ENCODE data around the gene CEP128. TPM values are rescaled to one million over a fixed set of nuclear protein-coding genes. Genes with fewer than 3 reads are reported as not detected.

Gene CEP128
- total and polyA plus RNA-seq, 2 experiments from 2014 or later = 7.6 to 17.6 TPM

DNA sequence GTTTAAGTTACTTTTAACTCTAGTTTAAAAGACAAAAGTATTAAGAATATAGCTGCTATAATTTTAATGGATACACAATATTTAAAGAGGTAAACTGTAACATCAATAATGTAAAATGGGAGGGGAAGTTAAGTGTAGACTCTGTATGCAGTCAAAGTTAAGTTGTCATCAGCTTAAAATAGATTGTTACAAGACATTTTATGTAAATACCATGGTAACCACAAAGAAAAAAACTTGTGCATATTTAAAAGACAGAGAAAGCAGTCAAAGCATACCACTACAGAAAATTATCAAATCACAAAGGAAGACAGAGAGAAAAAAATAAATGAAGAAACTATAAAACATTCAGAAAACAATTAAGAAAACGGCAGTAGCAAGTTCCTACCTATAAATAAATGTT is 73.3 kb downstream of the CEP128 start:
- peaks cover 17% of the 10 kb centered on the region for H3K9me3 Mint-ChIP-seq
- ATAC-seq = no peak
- Histone ChIP-seq H3K9me2 (ENCODE audit: insufficient read depth) (0 out of 2 replicates have a peak, but pooled peaks cover 3% of the 10 kb centered on the region), H3K27me3 (ENCODE audit: insufficient read depth) (no peaks in the 10 kb centered on the region), H3K36me3 (ENCODE audit: insufficient read depth) (no peaks in the 10 kb centered on the region), H3K4me1 (ENCODE audit: insufficient read depth) (no peaks in the 10 kb centered on the region), H4K20me1 (replicated peaks; ENCODE audit: insufficient read depth) (no peaks in the 10 kb centered on the region), H3K4me3 (no peak overlapping the region), H3F3A (replicated peaks; ENCODE audit: low read depth) (no peaks in the 10 kb centered on the region), H3K4me2 (no peak overlapping the region), H3K79me2 (replicated peaks; ENCODE audit: insufficient read depth) (no peaks in the 10 kb centered on the region), H2AFZ (no peak overlapping the region), H3K27ac (ENCODE audit: low read depth) (no peak overlapping the region)
- H3K27me3 Mint-ChIP-seq (ENCODE audit: insufficient read depth, low read depth, poor library complexity) = peaks cover 2% of the 10 kb centered on the region
- no peaks in the 10 kb centered on the region for H3K4me1 Mint-ChIP-seq
- no peak overlapping the region for H3K4me3 Mint-ChIP-seq
- no peak overlapping the region for H3K27ac Mint-ChIP-seq
- no peak for DNase-seq (ENCODE audit: low spot score)
- TF ChIP-seq ETS1 (IDR thresholded peaks at IDR 0.05) = no peak
- peaks cover 39% of the 10 kb centered on the region for H3K36me3 Mint-ChIP-seq (ENCODE audit: low read depth)

- ATAC-seq = no peak
- Mint-ChIP-seq H3K4me3 (no peak overlapping the region), H3K27me3 (ENCODE audit: insufficient read depth, low read depth, poor library complexity) (peaks cover 2% of the 10 kb centered on the region), H3K27ac (no peak overlapping the region), H3K4me1 (no peaks in the 10 kb centered on the region), H3K9me3 (peaks cover 17% of the 10 kb centered on the region), H3K36me3 (ENCODE audit: low read depth) (peaks cover 37% of the 10 kb centered on the region)
- Histone ChIP-seq H4K20me1 (replicated peaks; ENCODE audit: insufficient read depth) (no peaks in the 10 kb centered on the region), H3K79me2 (replicated peaks; ENCODE audit: insufficient read depth) (no peaks in the 10 kb centered on the region), H3K4me1 (ENCODE audit: insufficient read depth) (no peaks in the 10 kb centered on the region), H3K27me3 (ENCODE audit: insufficient read depth) (no peaks in the 10 kb centered on the region), H3K36me3 (ENCODE audit: insufficient read depth) (no peaks in the 10 kb centered on the region), H2AFZ (no peak overlapping the region), H3K9me2 (ENCODE audit: insufficient read depth) (0 out of 2 replicates have a peak, but pooled peaks cover under 1% of the 10 kb centered on the region), H3K4me3 (no peak overlapping the region), H3K4me2 (no peak overlapping the region), H3F3A (replicated peaks; ENCODE audit: low read depth) (no peaks in the 10 kb centered on the region), H3K27ac (ENCODE audit: low read depth) (no peak overlapping the region)
- no peak for DNase-seq (ENCODE audit: low spot score)
- TF ChIP-seq JUNB (IDR thresholded peaks at IDR 0.05; ENCODE audit: unreplicated experiment) (no peak), ZNF331 (CRISPR knock-in tag; IDR thresholded peaks at IDR 0.05; ENCODE audit: low read depth) (no peak), EZH2phosphoT487 (IDR thresholded peaks at IDR 0.05; ENCODE audit: unreplicated experiment) (no peak), STAT1 (IDR thresholded peaks at IDR 0.05; ENCODE audit: unreplicated experiment) (no peak), ZNF114 (CRISPR knock-in tag; IDR thresholded peaks at IDR 0.05) (no peak), NANOG (IDR thresholded peaks at IDR 0.05; ENCODE audit: borderline replicate concordance) (no peak)
- TF ChIP-seq, protein P1, sequence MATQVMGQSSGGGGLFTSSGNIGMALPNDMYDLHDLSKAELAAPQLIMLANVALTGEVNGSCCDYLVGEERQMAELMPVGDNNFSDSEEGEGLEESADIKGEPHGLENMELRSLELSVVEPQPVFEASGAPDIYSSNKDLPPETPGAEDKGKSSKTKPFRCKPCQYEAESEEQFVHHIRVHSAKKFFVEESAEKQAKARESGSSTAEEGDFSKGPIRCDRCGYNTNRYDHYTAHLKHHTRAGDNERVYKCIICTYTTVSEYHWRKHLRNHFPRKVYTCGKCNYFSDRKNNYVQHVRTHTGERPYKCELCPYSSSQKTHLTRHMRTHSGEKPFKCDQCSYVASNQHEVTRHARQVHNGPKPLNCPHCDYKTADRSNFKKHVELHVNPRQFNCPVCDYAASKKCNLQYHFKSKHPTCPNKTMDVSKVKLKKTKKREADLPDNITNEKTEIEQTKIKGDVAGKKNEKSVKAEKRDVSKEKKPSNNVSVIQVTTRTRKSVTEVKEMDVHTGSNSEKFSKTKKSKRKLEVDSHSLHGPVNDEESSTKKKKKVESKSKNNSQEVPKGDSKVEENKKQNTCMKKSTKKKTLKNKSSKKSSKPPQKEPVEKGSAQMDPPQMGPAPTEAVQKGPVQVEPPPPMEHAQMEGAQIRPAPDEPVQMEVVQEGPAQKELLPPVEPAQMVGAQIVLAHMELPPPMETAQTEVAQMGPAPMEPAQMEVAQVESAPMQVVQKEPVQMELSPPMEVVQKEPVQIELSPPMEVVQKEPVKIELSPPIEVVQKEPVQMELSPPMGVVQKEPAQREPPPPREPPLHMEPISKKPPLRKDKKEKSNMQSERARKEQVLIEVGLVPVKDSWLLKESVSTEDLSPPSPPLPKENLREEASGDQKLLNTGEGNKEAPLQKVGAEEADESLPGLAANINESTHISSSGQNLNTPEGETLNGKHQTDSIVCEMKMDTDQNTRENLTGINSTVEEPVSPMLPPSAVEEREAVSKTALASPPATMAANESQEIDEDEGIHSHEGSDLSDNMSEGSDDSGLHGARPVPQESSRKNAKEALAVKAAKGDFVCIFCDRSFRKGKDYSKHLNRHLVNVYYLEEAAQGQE (IDR thresholded peaks at IDR 0.05; ENCODE audit: unreplicated experiment) = no peak
- TF ChIP-seq, protein P2, sequence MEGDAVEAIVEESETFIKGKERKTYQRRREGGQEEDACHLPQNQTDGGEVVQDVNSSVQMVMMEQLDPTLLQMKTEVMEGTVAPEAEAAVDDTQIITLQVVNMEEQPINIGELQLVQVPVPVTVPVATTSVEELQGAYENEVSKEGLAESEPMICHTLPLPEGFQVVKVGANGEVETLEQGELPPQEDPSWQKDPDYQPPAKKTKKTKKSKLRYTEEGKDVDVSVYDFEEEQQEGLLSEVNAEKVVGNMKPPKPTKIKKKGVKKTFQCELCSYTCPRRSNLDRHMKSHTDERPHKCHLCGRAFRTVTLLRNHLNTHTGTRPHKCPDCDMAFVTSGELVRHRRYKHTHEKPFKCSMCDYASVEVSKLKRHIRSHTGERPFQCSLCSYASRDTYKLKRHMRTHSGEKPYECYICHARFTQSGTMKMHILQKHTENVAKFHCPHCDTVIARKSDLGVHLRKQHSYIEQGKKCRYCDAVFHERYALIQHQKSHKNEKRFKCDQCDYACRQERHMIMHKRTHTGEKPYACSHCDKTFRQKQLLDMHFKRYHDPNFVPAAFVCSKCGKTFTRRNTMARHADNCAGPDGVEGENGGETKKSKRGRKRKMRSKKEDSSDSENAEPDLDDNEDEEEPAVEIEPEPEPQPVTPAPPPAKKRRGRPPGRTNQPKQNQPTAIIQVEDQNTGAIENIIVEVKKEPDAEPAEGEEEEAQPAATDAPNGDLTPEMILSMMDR (conservative IDR thresholded peaks at IDR 0.05; ENCODE audit: low read depth in 2 of 2) = no peak
- TF ChIP-seq, protein P3, sequence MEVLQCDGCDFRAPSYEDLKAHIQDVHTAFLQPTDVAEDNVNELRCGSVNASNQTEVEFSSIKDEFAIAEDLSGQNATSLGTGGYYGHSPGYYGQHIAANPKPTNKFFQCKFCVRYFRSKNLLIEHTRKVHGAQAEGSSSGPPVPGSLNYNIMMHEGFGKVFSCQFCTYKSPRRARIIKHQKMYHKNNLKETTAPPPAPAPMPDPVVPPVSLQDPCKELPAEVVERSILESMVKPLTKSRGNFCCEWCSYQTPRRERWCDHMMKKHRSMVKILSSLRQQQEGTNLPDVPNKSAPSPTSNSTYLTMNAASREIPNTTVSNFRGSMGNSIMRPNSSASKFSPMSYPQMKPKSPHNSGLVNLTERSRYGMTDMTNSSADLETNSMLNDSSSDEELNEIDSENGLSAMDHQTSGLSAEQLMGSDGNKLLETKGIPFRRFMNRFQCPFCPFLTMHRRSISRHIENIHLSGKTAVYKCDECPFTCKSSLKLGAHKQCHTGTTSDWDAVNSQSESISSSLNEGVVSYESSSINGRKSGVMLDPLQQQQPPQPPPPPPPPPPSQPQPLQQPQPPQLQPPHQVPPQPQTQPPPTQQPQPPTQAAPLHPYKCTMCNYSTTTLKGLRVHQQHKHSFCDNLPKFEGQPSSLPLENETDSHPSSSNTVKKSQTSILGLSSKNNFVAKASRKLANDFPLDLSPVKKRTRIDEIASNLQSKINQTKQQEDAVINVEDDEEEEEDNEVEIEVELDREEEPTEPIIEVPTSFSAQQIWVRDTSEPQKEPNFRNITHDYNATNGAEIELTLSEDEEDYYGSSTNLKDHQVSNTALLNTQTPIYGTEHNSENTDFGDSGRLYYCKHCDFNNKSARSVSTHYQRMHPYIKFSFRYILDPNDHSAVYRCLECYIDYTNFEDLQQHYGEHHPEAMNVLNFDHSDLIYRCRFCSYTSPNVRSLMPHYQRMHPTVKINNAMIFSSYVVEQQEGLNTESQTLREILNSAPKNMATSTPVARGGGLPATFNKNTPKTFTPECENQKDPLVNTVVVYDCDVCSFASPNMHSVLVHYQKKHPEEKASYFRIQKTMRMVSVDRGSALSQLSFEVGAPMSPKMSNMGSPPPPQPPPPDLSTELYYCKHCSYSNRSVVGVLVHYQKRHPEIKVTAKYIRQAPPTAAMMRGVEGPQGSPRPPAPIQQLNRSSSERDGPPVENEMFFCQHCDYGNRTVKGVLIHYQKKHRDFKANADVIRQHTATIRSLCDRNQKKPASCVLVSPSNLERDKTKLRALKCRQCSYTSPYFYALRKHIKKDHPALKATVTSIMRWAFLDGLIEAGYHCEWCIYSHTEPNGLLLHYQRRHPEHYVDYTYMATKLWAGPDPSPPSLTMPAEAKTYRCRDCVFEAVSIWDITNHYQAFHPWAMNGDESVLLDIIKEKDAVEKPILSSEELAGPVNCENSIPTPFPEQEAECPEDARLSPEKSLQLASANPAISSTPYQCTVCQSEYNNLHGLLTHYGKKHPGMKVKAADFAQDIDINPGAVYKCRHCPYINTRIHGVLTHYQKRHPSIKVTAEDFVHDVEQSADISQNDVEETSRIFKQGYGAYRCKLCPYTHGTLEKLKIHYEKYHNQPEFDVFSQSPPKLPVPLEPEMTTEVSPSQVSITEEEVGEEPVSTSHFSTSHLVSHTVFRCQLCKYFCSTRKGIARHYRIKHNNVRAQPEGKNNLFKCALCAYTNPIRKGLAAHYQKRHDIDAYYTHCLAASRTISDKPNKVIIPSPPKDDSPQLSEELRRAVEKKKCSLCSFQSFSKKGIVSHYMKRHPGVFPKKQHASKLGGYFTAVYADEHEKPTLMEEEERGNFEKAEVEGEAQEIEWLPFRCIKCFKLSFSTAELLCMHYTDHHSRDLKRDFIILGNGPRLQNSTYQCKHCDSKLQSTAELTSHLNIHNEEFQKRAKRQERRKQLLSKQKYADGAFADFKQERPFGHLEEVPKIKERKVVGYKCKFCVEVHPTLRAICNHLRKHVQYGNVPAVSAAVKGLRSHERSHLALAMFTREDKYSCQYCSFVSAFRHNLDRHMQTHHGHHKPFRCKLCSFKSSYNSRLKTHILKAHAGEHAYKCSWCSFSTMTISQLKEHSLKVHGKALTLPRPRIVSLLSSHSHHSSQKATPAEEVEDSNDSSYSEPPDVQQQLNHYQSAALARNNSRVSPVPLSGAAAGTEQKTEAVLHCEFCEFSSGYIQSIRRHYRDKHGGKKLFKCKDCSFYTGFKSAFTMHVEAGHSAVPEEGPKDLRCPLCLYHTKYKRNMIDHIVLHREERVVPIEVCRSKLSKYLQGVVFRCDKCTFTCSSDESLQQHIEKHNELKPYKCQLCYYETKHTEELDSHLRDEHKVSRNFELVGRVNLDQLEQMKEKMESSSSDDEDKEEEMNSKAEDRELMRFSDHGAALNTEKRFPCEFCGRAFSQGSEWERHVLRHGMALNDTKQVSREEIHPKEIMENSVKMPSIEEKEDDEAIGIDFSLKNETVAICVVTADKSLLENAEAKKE (CRISPR knock-in tag; IDR thresholded peaks at IDR 0.05) = no peak
Observed at GRCh38 chr14:80867798-80868197, 73.7 kb downstream of the CEP128 start.
